IMR-90 (cell line): ENCODE measurements around the gene GALNT6. TPM values are rescaled to one million over a fixed set of nuclear protein-coding genes. Genes with fewer than 3 reads are reported as not detected.
A peak's percentile ranks its signal among the peaks of the same experiment; 100 is the strongest.

Experiments
- ATAC-seq: fragments of 200-7000 bp; cut with Tn5 transposase; 2 replicates; pipeline ENCODE4 v1.9.1; 2020; ENCODE audit warnings: low read depth, mild to moderate bottlenecking, moderate library complexity
- BruUV-seq: library from RNA; stranded (reverse); fragments of 400-500 nt; replicated peaks from 2 replicates; lab custom pipeline; 2021; lab: Mats Ljungman, UMichigan
- CTCF ChIA-PET: fragments of 300-600 bp; formaldehyde crosslinking; extraction: SDS; loops from one replicate; lab custom pipeline; 2021; ENCODE audit warnings: antibody characterized with exemption; lab: Yijun Ruan, JAX
- POLR2A ChIA-PET: fragments of 300-600 bp; sonication (Branson Sonifier 250); formaldehyde crosslinking; loops from one replicate; lab custom pipeline; 2022; ENCODE audit warnings: antibody characterized with exemption; ENCODE audit not compliant: unreplicated experiment; lab: Charles Lee
- DNase-seq: peaks from one replicate; pipeline ENCODE4 v3.0.0; 2013
- H2AFZ ChIP-seq: replicated peaks from 2 replicates; pipeline ENCODE3; 2013; ENCODE audit warnings: low read length, mild to moderate bottlenecking; ENCODE audit not compliant: poor library complexity
- H2AK5ac ChIP-seq: 2 replicates; pipeline ENCODE4 v1.6.1; 2013; ENCODE audit warnings: low read depth, low read length, inconsistent platforms
- H2AK9ac ChIP-seq: replicated peaks from 2 replicates; pipeline ENCODE3; 2013; ENCODE audit warnings: mild to moderate bottlenecking, low read depth, low read length, moderate library complexity; ENCODE audit not compliant: poor library complexity
- H2BK120ac ChIP-seq: 2 replicates; pipeline ENCODE4 v1.6.1; 2013; ENCODE audit warnings: low read depth, low read length, inconsistent platforms
- H2BK15ac ChIP-seq: 3 replicates; pipeline ENCODE4 v1.6.1; 2013; ENCODE audit warnings: low read depth, low read length, inconsistent platforms
- H2BK20ac ChIP-seq: 2 replicates; pipeline ENCODE4 v1.6.1; 2013; ENCODE audit warnings: low read depth, mild to moderate bottlenecking, inconsistent platforms, low read length, moderate library complexity
- H2BK5ac ChIP-seq: 2 replicates; pipeline ENCODE4 v1.6.1; 2013; ENCODE audit warnings: mild to moderate bottlenecking, low read depth, low read length, inconsistent platforms; ENCODE audit not compliant: poor library complexity, severe bottlenecking
- H3K14ac ChIP-seq: replicated peaks from 2 replicates; pipeline ENCODE4 v1.6.1; 2013; ENCODE audit warnings: low read depth, low read length, inconsistent platforms
- H3K18ac ChIP-seq: 2 replicates; pipeline ENCODE4 v1.6.1; 2013; ENCODE audit warnings: low read depth, low read length, control low read depth
- H3K23ac ChIP-seq: 2 replicates; pipeline ENCODE4 v1.6.1; 2013; ENCODE audit warnings: low read depth, low read length, inconsistent platforms
- H3K27ac ChIP-seq: 2 replicates; pipeline ENCODE4 v1.5.1; 2013; ENCODE audit warnings: mild to moderate bottlenecking, control low read depth, low read length; ENCODE audit not compliant: insufficient read depth
- H3K27me3 ChIP-seq: 2 replicates; pipeline ENCODE4 v1.6.1; 2013; ENCODE audit warnings: low read length; ENCODE audit not compliant: control insufficient read depth, insufficient read depth
- H3K36me3 ChIP-seq: 2 replicates; pipeline ENCODE4 v1.6.1; 2013; ENCODE audit warnings: low read length, mixed read lengths; ENCODE audit not compliant: control insufficient read depth, insufficient read depth
- H3K4ac ChIP-seq: 2 replicates; pipeline ENCODE4 v1.6.1; 2013; ENCODE audit warnings: low read depth, low read length, inconsistent platforms
- H3K4me1 ChIP-seq: 2 replicates; pipeline ENCODE4 v1.6.1; 2013; ENCODE audit warnings: low read length, mixed read lengths; ENCODE audit not compliant: control insufficient read depth, insufficient read depth
- H3K4me2 ChIP-seq: 2 replicates; pipeline ENCODE4 v1.6.1; 2013; ENCODE audit warnings: low read depth, mild to moderate bottlenecking, control low read depth, low read length, moderate library complexity
- H3K4me3 ChIP-seq: 2 replicates; pipeline ENCODE4 v1.5.1; 2013; ENCODE audit warnings: low read depth, mild to moderate bottlenecking, control low read depth, low read length, moderate library complexity; ENCODE audit not compliant: insufficient read depth
- H3K56ac ChIP-seq: 2 replicates; pipeline ENCODE4 v1.6.1; 2013; ENCODE audit warnings: low read length, inconsistent platforms; ENCODE audit not compliant: insufficient read depth; ENCODE audit errors: extremely low read depth
- H3K79me1 ChIP-seq, 2 experiments: 2 replicates each; pipeline ENCODE4 v1.6.1; 2013; ENCODE audit warnings: low read length in 2 of 2, inconsistent platforms in 1 of 2, low read depth in 1 of 2
- H3K9ac ChIP-seq: 2 replicates; pipeline ENCODE4 v1.6.1; 2013; ENCODE audit warnings: low read depth, low read length, control low read depth
- H3K9me1 ChIP-seq: 2 replicates; pipeline ENCODE4 v1.6.1; 2013; ENCODE audit warnings: low read length, inconsistent platforms; ENCODE audit not compliant: insufficient read depth
- H3K9me3 ChIP-seq: 2 replicates; pipeline ENCODE4 v1.6.1; 2013; ENCODE audit warnings: low read length; ENCODE audit not compliant: control insufficient read depth, insufficient read depth
- H4K20me1 ChIP-seq: 2 replicates; pipeline ENCODE4 v1.6.1; 2013; ENCODE audit warnings: low read length, inconsistent platforms; ENCODE audit not compliant: insufficient read depth
- H4K5ac ChIP-seq: 2 replicates; pipeline ENCODE4 v1.6.1; 2013; ENCODE audit warnings: mild to moderate bottlenecking, low read depth, low read length, control low read depth
- H4K8ac ChIP-seq, 2 experiments: 2 replicates each; pipeline ENCODE4 v1.6.1; 2013; ENCODE audit warnings: low read depth in 2 of 2, low read length in 2 of 2, control low read depth in 1 of 2, inconsistent platforms in 1 of 2
- H4K91ac ChIP-seq: 2 replicates; pipeline ENCODE4 v1.6.1; 2013; ENCODE audit warnings: low read depth, low read length, inconsistent platforms; ENCODE audit not compliant: insufficient read depth
- BHLHE40 ChIP-seq: fragments of 150-350 bp; IDR thresholded peaks from 2 replicates; pipeline ENCODE4 v1.6.1; 2016; ENCODE audit warnings: mild to moderate bottlenecking, low read depth, low read length
- ELK1 ChIP-seq: fragments of 150-350 bp; IDR thresholded peaks from 2 replicates; pipeline ENCODE4 v1.6.1; 2016; ENCODE audit warnings: low read depth, mild to moderate bottlenecking, low read length, moderate library complexity, borderline replicate concordance
- FOS ChIP-seq: fragments of 150-350 bp; IDR thresholded peaks from 2 replicates; pipeline ENCODE4 v1.6.1; 2016; ENCODE audit warnings: low read depth, low read length
- whole genome bisulfite sequencing, 2 experiments: methylation state at CpG; one replicate each; pipeline versions ENCODE4 v1.1.5 to v1.1.7; 2013; ENCODE audit warnings: missing lambda C conversion rate in 2 of 2; ENCODE audit not compliant: insufficient read length in 1 of 2; ENCODE audit errors: extremely low coverage in 2 of 2; 5-methylcytosine and 5-hydroxymethylcytosine counted together
- dilution Hi-C: fragments of 300-500 bp; cut with HindIII; formaldehyde crosslinking; loops from one replicate; pipeline ENCODE4 v1.14.3; 2018; ENCODE audit warnings: low sequenced_read_pairs; ENCODE audit not compliant: unreplicated experiment
- in situ Hi-C: fragments of 300-500 bp; cut with MboI; formaldehyde crosslinking; loops from 3 replicates; pipeline ENCODE4 v1.14.3; 2019; ENCODE audit warnings: low sequenced_read_pairs, inconsistent platforms, mixed read lengths
- intact Hi-C: fragments of 100-400 bp; cut with micrococcal nuclease; formaldehyde crosslinking; loops from 2 replicates; pipeline ENCODE4 v1.10.0; 2022
- polyA plus RNA-seq, 3 experiments: library from polyadenylated mRNA; depleted of rRNA; stranded (reverse); fragments of >200 nt; gene quantifications; 2 replicates each; pipeline ENCODE4 v1.2.3, GENCODE V29; 2012; ENCODE audit warnings: low replicate concordance in 1 of 3
- total RNA-seq: library from RNA; depleted of rRNA; stranded (reverse); fragments of >200 nt; gene quantifications from 2 replicates; pipeline ENCODE4 v1.2.3, GENCODE V29; 2012

Gene GALNT6
- total and polyA plus RNA-seq, 2 of the 4 experiments (the other 2 are of a cell fraction), result 17.1 to 23.7 TPM

GRCh38 chr12:51393676-51394545, 2.7 kb upstream of the GALNT6 start:
- Histone ChIP-seq H2BK20ac (peak overlapping the region; percentile 96), H3K14ac (peak overlapping the region; percentile 95), H3K27me3 (no peaks in the 10 kb centered on the region), H2BK15ac (peak overlapping the region; percentile 96), H3K56ac (peak overlapping the region; percentile 48), H4K20me1 (no peaks in the 10 kb centered on the region), H4K5ac (peak overlapping the region; percentile 86), H2AK5ac (peak overlapping the region; percentile 99), H3K23ac (peak overlapping the region; percentile 93), H3K9ac (peak overlapping the region; percentile 29; the same call in 1 of the 2 replicates), H3K4ac (peak overlapping the region; percentile 99), H2BK120ac (peak overlapping the region; percentile 98), H3K9me1 (peaks cover 24% of the 10 kb centered on the region), H3K4me3 (no peak overlapping the region), H3K27ac (peak overlapping the region; percentile 73), H3K36me3 (no peaks in the 10 kb centered on the region), H3K18ac (peak overlapping the region; percentile 62), H4K8ac (peak overlapping the region; percentile 95 to 98), H2AK9ac (peak overlapping the region; percentile 66), H3K4me1 (peaks cover 18% of the 10 kb centered on the region), H4K91ac (peak overlapping the region; percentile 97), H3K9me3 (no peaks in the 10 kb centered on the region), H3K79me1 (peaks cover 0 to 19% of the 10 kb centered on the region in 2 experiments; a peak in 2 of 4 replicates), H2AFZ (peak overlapping the region; percentile 67), H3K4me2 (peak overlapping the region; percentile 21; the same call in 1 of the 2 replicates), H2BK5ac (peak overlapping the region; percentile 87)
- intact Hi-C loops, result no loop called here
- DNase-seq (peak; percentile 96), ATAC-seq (peak; percentile 72)
- 73% methylated on average over 2 of the region's 14 CpGs; no CpG with 5 or more reads in 1 of the 2 experiments for WGBS, 2 experiments
- in situ Hi-C loops, result no loop called here
- ChIA-PET POLR2A (no interaction called here), CTCF (no interaction called here)
- TF ChIP-seq FOS, result peak; percentile 30
- TF ChIP-seq ELK1, result no peak
- peak; percentile 62 for TF ChIP-seq BHLHE40
- BruUV-seq, result no TSS peak
- dilution Hi-C loops, result no loop called here
